Keratinocyte (primary cell): ENCODE results near the gene MAPK8. TPM values are rescaled to one million over a fixed set of nuclear protein-coding genes. Genes with fewer than 3 reads are reported as not detected.

Experiments used
- DNase-seq: peaks from one replicate; pipeline ENCODE4 v3.0.0-alpha.2; 2011; ENCODE audit warnings: low read depth, missing footprints, low spot score
- FAIRE-seq: peaks from 2 replicates; lab custom pipeline; 2011; peaks lifted over from hg19 to GRCh38; lab: Jason Lieb, UNC
- H2AFZ ChIP-seq: 2 replicates; pipeline ENCODE4 v1.6.0; 2012; ENCODE audit warnings: low read length, control low read depth, inconsistent platforms; ENCODE audit not compliant: control insufficient read depth
- H3K27ac ChIP-seq: 2 replicates; pipeline ENCODE4 v1.5.1; 2011; ENCODE audit warnings: low read length; ENCODE audit not compliant: control insufficient read depth, insufficient read depth
- H3K27me3 ChIP-seq: 3 replicates; pipeline ENCODE4 v1.6.0; 2011; ENCODE audit warnings: low read length; ENCODE audit not compliant: control insufficient read depth, insufficient read depth; ENCODE audit errors: extremely low read depth
- H3K36me3 ChIP-seq, 2 experiments: 2 replicates in 1 of 2; 3 replicates in 1 of 2; pipeline ENCODE4 v1.5.1; 2011; ENCODE audit warnings: low read length in 2 of 2, mild to moderate bottlenecking in 1 of 2; ENCODE audit not compliant: control insufficient read depth in 2 of 2, insufficient read depth in 2 of 2; ENCODE audit errors: extremely low read depth in 1 of 2
- H3K4me1 ChIP-seq: 3 replicates; pipeline ENCODE4 v1.5.1; 2011; ENCODE audit warnings: low read length; ENCODE audit not compliant: control insufficient read depth, insufficient read depth; ENCODE audit errors: extremely low read depth
- H3K4me2 ChIP-seq: 3 replicates; pipeline ENCODE4 v1.6.0; 2011; ENCODE audit warnings: low read depth, low read length; ENCODE audit not compliant: control insufficient read depth, insufficient read depth; ENCODE audit errors: extremely low read depth
- H3K4me3 ChIP-seq, 3 experiments: fragments of 200-600 bp in 1 of 3; sonication (generic) in 1 of 3; 2 replicates in 2 of 3; 3 replicates in 1 of 3; pipeline ENCODE4 v1.5.1; 2011 to 2016; ENCODE audit warnings: low read length in 3 of 3, mild to moderate bottlenecking in 3 of 3, control low read depth in 2 of 3, inconsistent platforms in 1 of 3, low read depth in 1 of 3, mixed read lengths in 1 of 3, mixed run types in 1 of 3, moderate library complexity in 1 of 3; ENCODE audit not compliant: control insufficient read depth in 2 of 3, insufficient read depth in 2 of 3; ENCODE audit errors: extremely low read depth in 1 of 3
- H3K79me2 ChIP-seq: 2 replicates; pipeline ENCODE4 v1.6.0; 2012; ENCODE audit warnings: low read length; ENCODE audit not compliant: control insufficient read depth, insufficient read depth
- H3K9ac ChIP-seq: 3 replicates; pipeline ENCODE4 v1.6.0; 2011; ENCODE audit warnings: low read length; ENCODE audit not compliant: control insufficient read depth, insufficient read depth; ENCODE audit errors: extremely low read depth
- H3K9me1 ChIP-seq: 3 replicates; pipeline ENCODE4 v1.6.0; 2011; ENCODE audit warnings: low read length; ENCODE audit not compliant: control insufficient read depth, insufficient read depth; ENCODE audit errors: extremely low read depth
- H3K9me3 ChIP-seq: 2 replicates; pipeline ENCODE4 v1.5.1; 2012; ENCODE audit warnings: low read depth, low read length; ENCODE audit not compliant: control insufficient read depth
- H4K20me1 ChIP-seq: 3 replicates; pipeline ENCODE4 v1.6.0; 2011; ENCODE audit warnings: low read length; ENCODE audit not compliant: control insufficient read depth, insufficient read depth; ENCODE audit errors: extremely low read depth
- EZH2 ChIP-seq: IDR thresholded peaks from one replicate; pipeline ENCODE4 v1.6.1; 2012; ENCODE audit warnings: inconsistent platforms, mild to moderate bottlenecking, low read length, moderate library complexity
- dilution Hi-C: fragments of 300-500 bp; cut with MboI; formaldehyde crosslinking; loops from one replicate; pipeline ENCODE4 v1.7.0; 2020; ENCODE audit warnings: low sequenced_read_pairs; ENCODE audit not compliant: extremely low pct_ligation_motif_present
- polyA plus RNA-seq, 5 experiments: library from polyadenylated mRNA; depleted of rRNA in 3 of 5; stranded (reverse) in 3 of 5; stranded (forward) in 1 of 5; unstranded in 1 of 5; fragments of >200 nt; gene quantifications; 1 replicate in 1 of 5; 2 replicates in 3 of 5; 3 replicates in 1 of 5; pipeline versions ENCODE4 v1.2.1 to v1.2.3, GENCODE V29; 2011 to 2012; ENCODE audit warnings: missing spikeins in 2 of 5, low read depth in 1 of 5, low replicate concordance in 1 of 5
- TF ChIP-seq, protein P1 (sequence below), 3 experiments: IDR thresholded peaks in 1 of 3; conservative IDR thresholded peaks in 1 of 3; optimal IDR thresholded peaks in 1 of 3; 2 replicates in 2 of 3; 3 replicates in 1 of 3; pipeline versions ENCODE3 to v1.5.1; 2011; ENCODE audit warnings: low read length in 3 of 3, mild to moderate bottlenecking in 3 of 3, moderate library complexity in 2 of 3, control low read depth in 1 of 3, inconsistent platforms in 1 of 3; ENCODE audit not compliant: insufficient read depth in 2 of 3; ENCODE audit errors: extremely low read depth in 1 of 3

MAPK8 gene
- polyA plus RNA-seq, 1 donor (not counting 4 experiments of a cell fraction or from before 2014, with no cell fraction given) = 39.8 TPM

DNA sequence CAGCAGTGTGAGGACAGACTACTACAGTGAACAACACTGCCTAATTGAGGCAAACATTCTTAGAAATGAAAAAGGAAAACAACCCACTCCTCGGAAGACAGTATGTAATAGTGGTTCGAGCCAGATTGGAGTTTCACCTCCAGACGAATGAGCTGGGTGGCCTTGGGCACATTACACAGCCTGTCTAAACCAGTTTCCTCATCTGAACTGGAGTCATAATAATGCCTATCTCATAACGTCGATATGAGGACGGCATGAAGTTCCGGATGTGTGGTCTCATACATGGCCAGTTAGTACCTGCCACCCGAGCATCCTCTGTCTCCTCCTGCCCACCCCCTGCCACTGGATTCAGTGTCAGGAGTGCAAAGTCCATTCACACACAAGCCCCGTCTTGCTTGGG is 16.2 kb upstream of the MAPK8 start:
- no peaks in the 10 kb centered on the region for H3K36me3 ChIP-seq
- no peak overlapping the region for H3K9ac ChIP-seq
- no peak for DNase-seq
- dilution Hi-C loops = no loop called here
- H3K27me3 ChIP-seq = peaks cover 15% of the 10 kb centered on the region
- no peaks in the 10 kb centered on the region for H3K9me1 ChIP-seq
- no peak overlapping the region for H3K4me3 ChIP-seq
- H2AFZ ChIP-seq = no peak overlapping the region
- no peaks in the 10 kb centered on the region for H3K9me3 ChIP-seq
- peaks cover 3% of the 10 kb centered on the region for H3K4me1 ChIP-seq
- H4K20me1 ChIP-seq = no peaks in the 10 kb centered on the region
- no peak for FAIRE-seq
- TF ChIP-seq, protein P1, sequence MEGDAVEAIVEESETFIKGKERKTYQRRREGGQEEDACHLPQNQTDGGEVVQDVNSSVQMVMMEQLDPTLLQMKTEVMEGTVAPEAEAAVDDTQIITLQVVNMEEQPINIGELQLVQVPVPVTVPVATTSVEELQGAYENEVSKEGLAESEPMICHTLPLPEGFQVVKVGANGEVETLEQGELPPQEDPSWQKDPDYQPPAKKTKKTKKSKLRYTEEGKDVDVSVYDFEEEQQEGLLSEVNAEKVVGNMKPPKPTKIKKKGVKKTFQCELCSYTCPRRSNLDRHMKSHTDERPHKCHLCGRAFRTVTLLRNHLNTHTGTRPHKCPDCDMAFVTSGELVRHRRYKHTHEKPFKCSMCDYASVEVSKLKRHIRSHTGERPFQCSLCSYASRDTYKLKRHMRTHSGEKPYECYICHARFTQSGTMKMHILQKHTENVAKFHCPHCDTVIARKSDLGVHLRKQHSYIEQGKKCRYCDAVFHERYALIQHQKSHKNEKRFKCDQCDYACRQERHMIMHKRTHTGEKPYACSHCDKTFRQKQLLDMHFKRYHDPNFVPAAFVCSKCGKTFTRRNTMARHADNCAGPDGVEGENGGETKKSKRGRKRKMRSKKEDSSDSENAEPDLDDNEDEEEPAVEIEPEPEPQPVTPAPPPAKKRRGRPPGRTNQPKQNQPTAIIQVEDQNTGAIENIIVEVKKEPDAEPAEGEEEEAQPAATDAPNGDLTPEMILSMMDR (optimal IDR thresholded peaks at IDR 0.05 in 1 of 3, IDR thresholded peaks at IDR 0.05 in 1 of 3, conservative IDR thresholded peaks at IDR 0.05 in 1 of 3; ENCODE audit: extremely low read depth in 1 of 3, insufficient read depth in 2 of 3, low read length in 3 of 3) = no peak
- TF ChIP-seq EZH2 = no peak
- H3K4me2 ChIP-seq = no peak overlapping the region
- no peak overlapping the region for H3K27ac ChIP-seq
- H3K79me2 ChIP-seq = no peaks in the 10 kb centered on the region

DNA sequence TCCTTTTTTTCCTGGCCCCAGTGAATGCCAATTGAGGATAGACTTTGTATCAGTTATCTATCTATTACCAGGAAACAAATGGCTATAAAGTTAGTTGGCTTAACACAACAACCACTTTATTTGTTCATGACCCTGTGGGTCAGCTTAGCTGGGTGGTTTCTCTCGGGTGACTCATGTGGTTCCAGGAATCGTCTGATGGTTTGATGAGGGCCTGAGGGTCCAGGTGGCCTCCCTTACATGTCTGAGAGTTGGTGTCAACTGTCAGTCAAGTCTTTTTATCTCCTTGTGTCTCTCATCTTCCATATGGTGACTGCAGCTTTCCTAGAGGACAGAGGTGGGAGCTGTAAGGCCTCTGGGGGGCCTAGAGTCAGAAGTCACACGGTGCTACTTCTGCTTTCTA is 15.3 kb upstream of the MAPK8 start:
- peaks cover 3% of the 10 kb centered on the region for H3K4me1 ChIP-seq
- H3K79me2 ChIP-seq = no peaks in the 10 kb centered on the region
- TF ChIP-seq, protein P1 (optimal IDR thresholded peaks at IDR 0.05 in 1 of 3, IDR thresholded peaks at IDR 0.05 in 1 of 3, conservative IDR thresholded peaks at IDR 0.05 in 1 of 3; ENCODE audit: extremely low read depth in 1 of 3, insufficient read depth in 2 of 3, low read length in 3 of 3) = no peak
- no peak for TF ChIP-seq EZH2
- H2AFZ ChIP-seq = no peak overlapping the region
- H4K20me1 ChIP-seq = no peaks in the 10 kb centered on the region
- H3K4me3 ChIP-seq = no peak overlapping the region
- H3K36me3 ChIP-seq = no peaks in the 10 kb centered on the region
- no peak overlapping the region for H3K9ac ChIP-seq
- FAIRE-seq (no peak), DNase-seq (no peak)
- no peak overlapping the region for H3K27ac ChIP-seq
- H3K27me3 ChIP-seq = peaks cover 10% of the 10 kb centered on the region
- H3K4me2 ChIP-seq = no peak overlapping the region
- H3K9me1 ChIP-seq = no peaks in the 10 kb centered on the region
- no peaks in the 10 kb centered on the region for H3K9me3 ChIP-seq
- dilution Hi-C loops = no loop called here
